PFSK-1 (cell line): ENCODE measurements around the gene KCNQ2.

ENCODE experiments used
- POLR2AphosphoS5 ChIP-seq: IDR thresholded peaks from 2 replicates; pipeline ENCODE4 v1.6.1; 2012; ENCODE audit warnings: low read depth, mild to moderate bottlenecking, control low read depth, low read length, moderate library complexity
- SIN3A ChIP-seq: IDR thresholded peaks from 2 replicates; pipeline ENCODE4 v1.6.1; 2012; ENCODE audit warnings: mild to moderate bottlenecking, low read length, moderate library complexity, borderline replicate concordance; ENCODE audit not compliant: insufficient read depth

- no peak for TF ChIP-seq POLR2AphosphoS5
- TF ChIP-seq SIN3A: no peak
Measured at GRCh38 chr20:63481503-63481902, 9.0 kb upstream of the KCNQ2 start.
